Activated B cell treated with CpG ODN at 0.5 μM for 24 hours (primary cell): ENCODE results near the gene TGDS. TPM values are rescaled to one million over a fixed set of nuclear protein-coding genes. Genes with fewer than 3 reads are reported as not detected.

ENCODE experiments used
- ATAC-seq: fragments of 200-7000 bp; cut with Tn5 transposase; one replicate; pipeline ENCODE4 v1.10.0; 2021; ENCODE audit warnings: low read depth, mild to moderate bottlenecking, moderate library complexity
- CTCF ChIA-PET: fragments of 350-600 bp; sonication (Branson Sonifier 250); formaldehyde crosslinking; loops from one replicate; lab custom pipeline; 2021; ENCODE audit warnings: antibody characterized with exemption; lab: Charles Lee
- POLR2A ChIA-PET: fragments of 350-600 bp; sonication (Branson Sonifier 250); formaldehyde crosslinking; loops from one replicate; lab custom pipeline; 2021; ENCODE audit warnings: antibody characterized with exemption; lab: Charles Lee
- DNase-seq: peaks from one replicate; pipeline ENCODE4 v3.0.0; 2022
- H3K27ac Mint-ChIP-seq: one replicate; pipeline ENCODE4 v1.8.0; 2020; ENCODE audit warnings: mixed read lengths
- H3K27me3 Mint-ChIP-seq: one replicate; pipeline ENCODE4 v1.8.0; 2021; ENCODE audit warnings: mixed read lengths
- H3K36me3 Mint-ChIP-seq: one replicate; pipeline ENCODE4 v1.8.0; 2021; ENCODE audit warnings: low read depth, mixed read lengths
- H3K4me1 Mint-ChIP-seq: one replicate; pipeline ENCODE4 v1.8.0; 2021; ENCODE audit warnings: mixed read lengths
- H3K4me3 Mint-ChIP-seq: one replicate; pipeline ENCODE4 v1.8.0; 2020; ENCODE audit warnings: mild to moderate bottlenecking, mixed read lengths
- H3K9me3 Mint-ChIP-seq: one replicate; pipeline ENCODE4 v1.8.0; 2020; ENCODE audit warnings: mixed read lengths
- intact Hi-C: fragments of 100-400 bp; cut with micrococcal nuclease; formaldehyde crosslinking; loops from one replicate; pipeline ENCODE4 v1.15.1; 2024
- total RNA-seq: library from RNA; stranded (reverse); gene quantifications from 2 replicates; pipeline ENCODE4 v1.2.3, GENCODE V29; 2022
- TF ChIP-seq, protein P1 (sequence below): fragments of 200-600 bp; IDR thresholded peaks from one replicate; pipeline ENCODE4 v1.8.0; 2022; ENCODE audit warnings: antibody characterized with exemption, mild to moderate bottlenecking

TGDS gene
- total RNA-seq, 1 donor from 2014 or later, result 12.7 TPM

DNA sequence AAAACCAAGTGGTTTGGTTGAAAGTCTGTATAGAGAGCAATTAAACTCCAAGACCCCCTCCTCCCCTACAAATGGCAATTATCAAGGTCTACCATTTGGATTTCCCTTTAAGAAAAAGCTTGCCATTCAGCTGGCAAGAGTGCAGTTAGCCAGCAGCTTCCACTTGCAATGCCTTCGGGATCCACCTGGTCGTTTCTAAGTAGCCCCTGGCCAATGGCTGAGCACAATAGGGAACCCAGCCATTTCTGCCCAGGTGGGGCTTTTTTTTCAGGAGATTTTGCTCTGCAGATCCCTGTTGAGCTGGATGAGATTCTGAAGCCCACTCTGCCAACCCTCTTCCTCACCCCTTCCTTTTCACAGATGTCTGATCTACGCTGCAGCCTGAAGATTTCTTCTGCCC, 26.3 kb downstream of the TGDS start:
- TF ChIP-seq, protein P1, sequence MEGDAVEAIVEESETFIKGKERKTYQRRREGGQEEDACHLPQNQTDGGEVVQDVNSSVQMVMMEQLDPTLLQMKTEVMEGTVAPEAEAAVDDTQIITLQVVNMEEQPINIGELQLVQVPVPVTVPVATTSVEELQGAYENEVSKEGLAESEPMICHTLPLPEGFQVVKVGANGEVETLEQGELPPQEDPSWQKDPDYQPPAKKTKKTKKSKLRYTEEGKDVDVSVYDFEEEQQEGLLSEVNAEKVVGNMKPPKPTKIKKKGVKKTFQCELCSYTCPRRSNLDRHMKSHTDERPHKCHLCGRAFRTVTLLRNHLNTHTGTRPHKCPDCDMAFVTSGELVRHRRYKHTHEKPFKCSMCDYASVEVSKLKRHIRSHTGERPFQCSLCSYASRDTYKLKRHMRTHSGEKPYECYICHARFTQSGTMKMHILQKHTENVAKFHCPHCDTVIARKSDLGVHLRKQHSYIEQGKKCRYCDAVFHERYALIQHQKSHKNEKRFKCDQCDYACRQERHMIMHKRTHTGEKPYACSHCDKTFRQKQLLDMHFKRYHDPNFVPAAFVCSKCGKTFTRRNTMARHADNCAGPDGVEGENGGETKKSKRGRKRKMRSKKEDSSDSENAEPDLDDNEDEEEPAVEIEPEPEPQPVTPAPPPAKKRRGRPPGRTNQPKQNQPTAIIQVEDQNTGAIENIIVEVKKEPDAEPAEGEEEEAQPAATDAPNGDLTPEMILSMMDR, result no peak
- intact Hi-C loops, result no loop called here
- no peaks in the 10 kb centered on the region for H3K9me3 Mint-ChIP-seq
- no peak overlapping the region for H3K27ac Mint-ChIP-seq
- H3K4me3 Mint-ChIP-seq, result no peak overlapping the region
- ATAC-seq, result no peak
- H3K4me1 Mint-ChIP-seq, result no peaks in the 10 kb centered on the region
- POLR2A ChIA-PET, result no interaction called here
- peaks cover 49% of the 10 kb centered on the region for H3K36me3 Mint-ChIP-seq
- CTCF ChIA-PET, result no interaction called here
- no peak for DNase-seq
- H3K27me3 Mint-ChIP-seq, result no peaks in the 10 kb centered on the region

DNA sequence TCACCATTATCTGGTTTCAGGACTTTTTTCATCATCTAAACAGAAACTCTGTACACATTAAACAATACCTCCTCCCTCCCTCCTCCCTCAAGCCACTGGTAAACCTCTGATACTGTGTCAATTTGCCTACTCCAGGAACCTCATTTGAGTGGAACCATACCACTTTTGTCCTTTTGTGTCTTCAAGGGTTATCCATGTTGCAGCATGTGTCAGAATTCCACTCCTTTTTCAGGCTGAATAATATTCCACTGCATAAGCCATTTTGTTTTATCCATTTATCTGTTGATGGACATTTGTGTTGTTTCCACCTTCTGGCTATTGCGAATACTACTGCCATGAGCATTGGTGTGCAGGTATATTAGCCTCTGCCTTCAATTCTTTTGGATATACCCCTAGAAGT, 27.5 kb downstream of the TGDS start:
- Mint-ChIP-seq H3K4me1 (no peaks in the 10 kb centered on the region), H3K4me3 (no peak overlapping the region), H3K9me3 (no peaks in the 10 kb centered on the region), H3K27me3 (no peaks in the 10 kb centered on the region), H3K36me3 (peaks cover 41% of the 10 kb centered on the region), H3K27ac (no peak overlapping the region)
- TF ChIP-seq, protein P1, result no peak
- POLR2A ChIA-PET, result no interaction called here
- DNase-seq, result no peak
- intact Hi-C loops, result no loop called here
- no peak for ATAC-seq
- CTCF ChIA-PET, result no interaction called here

DNA sequence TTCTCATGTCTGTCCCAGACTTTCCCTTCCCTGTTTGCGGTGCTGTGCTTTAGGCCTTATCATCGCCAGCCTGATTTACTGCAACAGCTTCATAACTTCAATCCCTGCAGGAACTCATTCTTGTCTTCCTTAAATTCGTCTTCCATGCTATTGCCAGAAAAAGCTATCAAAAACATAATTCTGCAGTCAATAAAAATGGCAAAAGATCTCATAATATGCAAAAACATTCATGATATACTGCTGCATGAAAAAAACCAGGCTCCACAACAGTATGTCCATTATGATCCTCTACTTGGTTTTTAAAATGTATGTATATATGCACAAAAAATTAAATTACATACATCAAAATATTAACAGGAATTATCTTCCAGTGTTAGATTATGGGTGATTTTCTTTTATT, 28.4 kb downstream of the TGDS start:
- no peak overlapping the region for H3K27ac Mint-ChIP-seq
- H3K4me3 Mint-ChIP-seq, result no peak overlapping the region
- H3K27me3 Mint-ChIP-seq, result no peaks in the 10 kb centered on the region
- TF ChIP-seq, protein P1, result no peak
- ATAC-seq (no peak), DNase-seq (no peak)
- ChIA-PET CTCF (no interaction called here), POLR2A (no interaction called here)
- intact Hi-C loops, result no loop called here
- H3K4me1 Mint-ChIP-seq, result no peaks in the 10 kb centered on the region
- H3K36me3 Mint-ChIP-seq, result peaks cover 35% of the 10 kb centered on the region
- no peaks in the 10 kb centered on the region for H3K9me3 Mint-ChIP-seq

DNA sequence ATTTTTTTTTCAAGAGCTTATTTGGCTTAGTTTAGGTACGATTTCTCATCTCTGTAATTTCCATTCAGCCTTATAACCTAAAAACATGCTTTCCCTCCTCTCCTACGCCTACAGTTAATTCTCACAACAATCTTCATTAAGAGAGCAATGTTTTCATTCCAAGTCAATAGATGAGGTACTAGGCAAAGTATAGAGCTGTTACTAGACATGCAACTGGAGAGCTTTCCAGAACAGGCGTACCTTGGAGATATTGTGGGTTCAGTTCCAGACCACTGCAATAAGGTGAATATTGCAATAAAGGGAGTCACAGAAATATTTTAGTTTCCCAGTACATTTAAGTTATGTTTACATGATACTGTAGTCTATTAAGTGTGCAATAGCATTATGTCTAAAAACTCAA, 34.8 kb downstream of the TGDS start:
- POLR2A ChIA-PET, result interaction anchor here (0.7 kb wide), 1 partner anchor 57 kb away, joined by 5 read pairs; no protein-coding TSS in a partner anchor
- H3K36me3 Mint-ChIP-seq, result peaks cover 3% of the 10 kb centered on the region
- no peak overlapping the region for H3K27ac Mint-ChIP-seq
- no peaks in the 10 kb centered on the region for H3K9me3 Mint-ChIP-seq
- H3K4me1 Mint-ChIP-seq, result no peaks in the 10 kb centered on the region
- DNase-seq (no peak), ATAC-seq (no peak)
- intact Hi-C loops, result no loop called here
- CTCF ChIA-PET, result interaction anchor here (1.6 kb wide), 1 partner anchor 126 kb away, joined by 3 read pairs; no protein-coding TSS in a partner anchor
- no peaks in the 10 kb centered on the region for H3K27me3 Mint-ChIP-seq
- H3K4me3 Mint-ChIP-seq, result no peak overlapping the region
- TF ChIP-seq, protein P1, result no peak

DNA sequence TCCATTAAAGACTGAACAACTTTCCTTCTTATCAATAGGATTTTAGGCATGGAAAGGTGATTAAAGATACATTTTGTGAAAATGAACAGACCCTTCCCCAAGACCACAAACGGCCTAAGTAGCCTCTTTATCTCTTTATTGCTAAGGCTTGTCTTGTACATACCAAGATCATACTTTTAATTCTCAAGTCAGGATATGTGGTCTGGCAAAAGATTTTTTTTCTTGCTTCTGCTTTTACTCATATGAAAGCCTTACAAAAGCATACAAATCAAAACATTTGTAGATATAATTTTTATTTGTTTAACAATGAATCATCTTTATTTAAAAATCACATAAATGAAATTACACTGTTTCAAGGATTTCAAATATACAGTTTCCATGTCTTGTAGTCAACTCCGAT, 35.8 kb downstream of the TGDS start:
- H3K27ac Mint-ChIP-seq, result no peak overlapping the region

More for the DNA sequence above, 35.8 kb downstream of the TGDS start:
- Mint-ChIP-seq H3K4me3 (no peak overlapping the region), H3K9me3 (no peaks in the 10 kb centered on the region), H3K4me1 (no peaks in the 10 kb centered on the region), H3K36me3 (peaks cover 3% of the 10 kb centered on the region), H3K27me3 (no peaks in the 10 kb centered on the region)
- TF ChIP-seq, protein P1, result no peak
- no peak for ATAC-seq
- ChIA-PET CTCF (interaction anchor here (1.6 kb wide), 1 partner anchor 125 kb away, joined by 3 read pairs; no protein-coding TSS in a partner anchor), POLR2A (no interaction called here)
- intact Hi-C loops, result no loop called here
- DNase-seq, result no peak
